ENCODE data around the gene FILIP1L. TPM values are rescaled to one million over a fixed set of nuclear protein-coding genes. Genes with fewer than 3 reads are reported as not detected.

The FILIP1L gene
- total RNA-seq, 2 experiments from 2014 or later = 1.5 to 1.7 TPM

DNA sequence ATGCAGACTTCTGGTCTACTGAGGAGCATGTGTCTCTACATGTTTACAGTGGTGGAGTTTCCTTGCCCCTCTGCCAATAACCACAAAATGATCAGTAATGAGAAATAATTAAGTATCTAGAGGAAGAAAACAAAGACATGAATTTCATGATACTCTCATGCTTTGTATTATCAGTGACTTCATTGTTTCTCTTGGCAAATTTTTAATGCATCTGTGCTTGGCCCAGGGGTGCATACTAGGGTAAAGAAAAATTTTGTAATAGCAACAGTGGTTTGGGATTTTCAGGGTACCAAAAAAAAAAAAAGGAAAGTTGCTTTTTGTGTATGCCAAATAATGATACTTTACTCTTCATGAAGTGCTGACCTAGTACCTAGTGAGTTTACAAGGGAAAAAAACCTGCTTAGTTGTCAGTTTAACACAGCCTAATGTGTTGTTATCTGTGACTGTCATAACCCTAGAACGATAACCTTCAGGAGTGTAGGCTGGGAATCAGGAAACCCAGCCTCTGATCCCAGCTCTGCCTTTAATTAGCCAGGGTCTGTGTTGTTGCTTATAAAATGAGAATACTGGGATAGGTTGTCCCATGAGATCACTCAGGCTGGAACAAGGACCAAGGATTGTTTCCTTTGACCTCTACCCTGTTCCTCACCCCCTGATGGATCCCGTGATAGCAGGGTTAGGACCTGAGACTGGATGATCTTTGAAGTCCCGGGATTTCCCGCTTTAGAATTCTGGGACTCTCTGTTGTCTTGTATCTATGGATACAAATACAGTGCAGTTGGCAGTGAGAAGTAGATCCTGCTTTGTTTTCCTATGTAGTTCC is 179.1 kb downstream of the FILIP1L start:
- H3K4me1 Mint-ChIP-seq (ENCODE audit: low read depth) = peaks cover 7% of the 10 kb centered on the region
- no peaks in the 10 kb centered on the region for H3K36me3 Mint-ChIP-seq (ENCODE audit: low read depth)
- ChIA-PET POLR2A (no interaction called here), CTCF (no interaction called here)
- no peaks in the 10 kb centered on the region for H3K27me3 Mint-ChIP-seq (ENCODE audit: low read depth)
- H3K9me3 Mint-ChIP-seq (ENCODE audit: insufficient read depth) = no peaks in the 10 kb centered on the region
- H3K4me3 Mint-ChIP-seq = no peak overlapping the region
- DNase-seq (no peak), ATAC-seq (no peak)
- no peak overlapping the region for H3K27ac Mint-ChIP-seq

DNA sequence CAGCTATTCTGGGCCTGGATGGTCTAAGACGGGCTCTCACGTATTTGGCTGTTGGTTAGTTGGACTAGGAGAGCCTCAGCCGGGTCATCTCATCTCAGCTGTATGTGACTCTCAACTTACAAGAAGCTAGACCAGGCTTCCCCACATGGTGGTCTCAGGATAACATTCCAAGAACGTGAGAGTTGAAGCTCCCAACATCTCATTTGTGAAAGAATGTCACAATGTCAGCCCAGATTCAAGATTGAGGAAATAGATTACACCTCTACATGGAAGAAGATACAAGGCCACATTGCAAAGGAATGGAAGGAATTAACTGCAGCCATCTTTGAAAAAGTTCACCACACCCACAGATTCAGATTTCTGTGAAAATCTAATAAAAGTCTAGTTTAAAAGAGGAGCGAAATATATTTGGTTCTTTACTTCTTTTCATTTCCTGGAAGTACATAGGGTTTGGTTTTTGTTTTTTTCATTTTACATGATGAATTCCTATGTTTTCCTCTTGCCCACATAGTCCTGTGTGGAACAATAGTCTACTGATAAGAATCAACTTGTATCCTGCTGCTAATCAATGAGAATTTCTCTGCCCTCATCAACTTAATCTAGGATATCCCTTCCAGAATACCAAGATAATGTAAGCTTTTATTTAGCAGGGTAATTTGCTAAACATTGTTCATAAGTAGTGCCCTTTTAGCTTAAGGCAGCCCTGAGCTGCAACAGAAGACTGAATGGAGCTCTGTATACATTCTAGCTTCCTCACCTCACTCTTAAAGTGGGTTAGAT is 180.1 kb downstream of the FILIP1L start:
- peaks cover 5% of the 10 kb centered on the region for H3K4me1 Mint-ChIP-seq (ENCODE audit: low read depth)
- ChIA-PET CTCF (interaction anchor here (0.9 kb wide), 1 partner anchor 22 kb away, joined by 3 read pairs; no protein-coding TSS in a partner anchor), POLR2A (no interaction called here)
- H3K4me3 Mint-ChIP-seq = no peak overlapping the region
- DNase-seq (no peak), ATAC-seq (no peak)
- H3K27ac Mint-ChIP-seq = no peak overlapping the region
- no peaks in the 10 kb centered on the region for H3K9me3 Mint-ChIP-seq (ENCODE audit: insufficient read depth)
- H3K27me3 Mint-ChIP-seq (ENCODE audit: low read depth) = no peaks in the 10 kb centered on the region
- H3K36me3 Mint-ChIP-seq (ENCODE audit: low read depth) = no peaks in the 10 kb centered on the region

DNA sequence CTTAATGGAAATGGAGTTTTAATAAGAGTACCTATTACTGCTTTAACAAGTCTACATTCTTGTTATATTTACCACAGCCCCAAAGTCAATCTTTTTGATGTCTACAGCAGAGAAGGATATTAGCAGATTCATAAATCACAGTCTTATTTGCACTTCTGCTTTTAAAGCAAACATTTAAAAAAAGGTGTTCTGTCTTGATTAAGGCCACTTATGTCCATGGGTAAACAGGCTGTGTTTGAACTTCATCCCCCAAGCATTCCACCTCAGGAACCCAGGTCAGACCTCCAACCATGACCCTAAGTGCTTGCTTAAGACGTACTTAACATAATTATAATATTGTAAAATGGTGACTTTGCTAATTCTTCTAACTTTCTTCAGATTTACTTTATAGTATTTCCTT is 183.2 kb downstream of the FILIP1L start:
- no peaks in the 10 kb centered on the region for H3K36me3 Mint-ChIP-seq (ENCODE audit: low read depth)
- H3K27me3 Mint-ChIP-seq (ENCODE audit: low read depth) = no peaks in the 10 kb centered on the region
- ChIA-PET POLR2A (no interaction called here), CTCF (no interaction called here)
- ATAC-seq (no peak), DNase-seq (no peak)
- H3K27ac Mint-ChIP-seq = no peak overlapping the region
- H3K9me3 Mint-ChIP-seq (ENCODE audit: insufficient read depth) = no peaks in the 10 kb centered on the region
- H3K4me3 Mint-ChIP-seq = no peak overlapping the region
- H3K4me1 Mint-ChIP-seq (ENCODE audit: low read depth) = no peaks in the 10 kb centered on the region

DNA sequence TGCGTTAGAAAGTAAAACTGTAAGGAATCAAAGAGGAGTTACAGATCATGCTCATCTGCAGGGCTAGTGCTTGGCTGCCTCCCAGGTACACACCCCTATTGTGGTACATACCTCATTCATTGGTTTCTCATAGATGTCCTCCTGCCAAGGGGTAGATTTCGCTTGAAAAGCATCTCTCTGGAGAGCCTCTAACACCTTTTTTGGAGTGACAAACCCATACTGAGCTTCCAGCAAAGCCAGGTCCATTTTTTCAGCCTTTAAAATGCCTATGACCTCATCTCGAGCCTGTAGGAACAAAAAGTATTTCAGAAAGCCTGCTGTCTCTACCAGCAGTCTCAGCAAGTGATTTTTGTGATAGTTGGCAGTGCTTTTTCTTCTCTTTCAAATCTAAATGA is 184.6 kb downstream of the FILIP1L start:
- ATAC-seq (no peak), DNase-seq (no peak)
- ChIA-PET POLR2A (no interaction called here), CTCF (no interaction called here)
- H3K4me1 Mint-ChIP-seq (ENCODE audit: low read depth) = no peaks in the 10 kb centered on the region
- H3K27me3 Mint-ChIP-seq (ENCODE audit: low read depth) = no peaks in the 10 kb centered on the region
- no peaks in the 10 kb centered on the region for H3K9me3 Mint-ChIP-seq (ENCODE audit: insufficient read depth)
- H3K36me3 Mint-ChIP-seq (ENCODE audit: low read depth) = peaks cover 2% of the 10 kb centered on the region
- no peak overlapping the region for H3K4me3 Mint-ChIP-seq
- H3K27ac Mint-ChIP-seq = no peak overlapping the region

DNA sequence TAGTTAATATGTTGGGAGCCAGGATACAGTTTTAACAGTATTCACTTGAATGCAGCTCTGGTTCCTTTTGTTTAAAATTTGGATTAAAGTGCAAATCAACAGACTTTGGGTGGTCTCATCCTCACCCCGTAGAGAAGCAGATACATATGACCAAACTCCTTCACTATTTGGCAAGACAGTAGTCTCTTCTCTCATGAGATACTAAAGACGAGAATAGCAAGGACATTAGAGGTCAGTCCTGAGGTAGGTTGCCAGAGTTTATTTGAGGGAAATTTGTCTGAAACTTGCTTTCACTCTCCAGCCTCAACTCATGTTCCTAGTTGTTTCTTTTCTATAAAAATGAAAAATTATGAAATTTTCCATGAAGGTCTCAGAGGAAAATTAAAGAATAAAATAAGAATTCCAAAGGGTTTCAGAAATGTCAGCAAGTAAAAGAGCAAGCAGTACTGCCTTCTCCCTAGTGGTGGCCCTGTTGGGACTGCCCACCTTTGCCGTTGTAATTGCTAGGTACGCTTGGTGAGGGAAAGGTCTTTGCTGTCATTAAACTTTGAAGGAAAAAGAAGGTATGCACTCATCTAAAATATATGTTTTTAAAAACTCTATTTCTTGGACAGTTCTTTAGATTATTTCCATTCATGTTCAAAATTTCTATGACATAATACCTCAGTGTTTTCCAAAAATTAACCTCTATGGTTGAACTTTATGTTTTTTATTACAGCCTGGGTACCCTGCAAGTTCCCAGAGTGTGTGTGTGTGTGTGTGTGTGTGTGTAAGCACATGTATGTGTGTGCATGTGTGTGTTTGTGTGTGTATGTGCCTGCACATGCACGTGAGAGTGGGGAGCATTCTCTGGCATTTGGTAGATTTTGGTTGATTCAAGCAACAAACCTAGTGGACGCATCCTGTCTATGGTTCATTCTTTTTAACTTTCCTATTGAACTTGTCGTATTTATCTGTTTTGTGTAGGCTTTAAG is 185.2 kb downstream of the FILIP1L start:
- no peaks in the 10 kb centered on the region for H3K9me3 Mint-ChIP-seq (ENCODE audit: insufficient read depth)
- H3K36me3 Mint-ChIP-seq (ENCODE audit: low read depth) = peaks cover 2% of the 10 kb centered on the region
- H3K27me3 Mint-ChIP-seq (ENCODE audit: low read depth) = no peaks in the 10 kb centered on the region
- DNase-seq = no peak
- no peaks in the 10 kb centered on the region for H3K4me1 Mint-ChIP-seq (ENCODE audit: low read depth)
- no peak overlapping the region for H3K27ac Mint-ChIP-seq
- ChIA-PET CTCF (interaction anchor here (1.0 kb wide), 1 partner anchor 13 kb away, joined by 3 read pairs; no protein-coding TSS in a partner anchor), POLR2A (no interaction called here)
- no peak for ATAC-seq
- no peak overlapping the region for H3K4me3 Mint-ChIP-seq

DNA sequence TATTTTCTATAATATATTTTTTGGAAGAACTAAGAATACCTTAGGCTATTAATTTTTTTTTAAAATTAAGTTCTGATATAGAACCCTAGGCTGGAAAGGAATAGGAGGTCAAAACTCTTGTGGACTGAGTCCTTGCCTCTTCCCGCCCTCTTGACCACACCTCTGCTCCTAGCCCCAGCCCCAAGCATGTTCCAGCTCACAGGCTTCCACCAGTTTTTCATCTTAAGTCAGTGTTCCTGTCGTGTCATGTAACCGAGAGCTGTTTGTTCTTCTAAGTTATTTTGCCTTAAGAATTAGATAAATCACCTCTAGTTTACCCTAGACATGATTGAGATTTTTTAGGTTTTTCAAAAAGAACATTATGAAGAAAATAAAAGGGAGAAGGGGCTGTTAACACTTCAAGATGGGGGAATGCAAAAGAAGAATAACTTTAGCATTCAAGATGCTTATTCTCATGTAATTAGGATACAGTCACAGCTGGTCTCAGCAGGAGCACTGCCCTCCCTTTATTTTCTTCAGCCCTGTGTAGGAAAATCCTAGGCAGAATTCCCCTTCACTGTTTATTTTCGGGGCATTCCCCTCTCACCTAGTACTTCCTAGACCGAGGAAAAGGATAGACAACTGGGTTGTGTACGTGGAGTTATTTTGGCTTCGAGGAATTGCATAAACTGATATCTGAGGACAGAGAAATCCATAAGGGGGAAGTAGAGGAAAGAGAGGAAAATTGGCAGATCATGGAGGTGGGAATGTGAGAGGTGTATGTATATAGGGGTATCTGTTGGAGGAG is 186.4 kb downstream of the FILIP1L start:
- no peak for ATAC-seq
- Mint-ChIP-seq H3K27ac (no peak overlapping the region), H3K36me3 (ENCODE audit: low read depth) (peaks cover 2% of the 10 kb centered on the region), H3K9me3 (ENCODE audit: insufficient read depth) (no peaks in the 10 kb centered on the region), H3K27me3 (ENCODE audit: low read depth) (no peaks in the 10 kb centered on the region), H3K4me3 (no peak overlapping the region), H3K4me1 (ENCODE audit: low read depth) (no peaks in the 10 kb centered on the region)
- no peak for DNase-seq
- ChIA-PET POLR2A (no interaction called here), CTCF (interaction anchor here (0.9 to 1.4 kb wide), 4 partner anchors 12 to 38 kb away, joined by 3 read pairs; no protein-coding TSS in a partner anchor)

DNA sequence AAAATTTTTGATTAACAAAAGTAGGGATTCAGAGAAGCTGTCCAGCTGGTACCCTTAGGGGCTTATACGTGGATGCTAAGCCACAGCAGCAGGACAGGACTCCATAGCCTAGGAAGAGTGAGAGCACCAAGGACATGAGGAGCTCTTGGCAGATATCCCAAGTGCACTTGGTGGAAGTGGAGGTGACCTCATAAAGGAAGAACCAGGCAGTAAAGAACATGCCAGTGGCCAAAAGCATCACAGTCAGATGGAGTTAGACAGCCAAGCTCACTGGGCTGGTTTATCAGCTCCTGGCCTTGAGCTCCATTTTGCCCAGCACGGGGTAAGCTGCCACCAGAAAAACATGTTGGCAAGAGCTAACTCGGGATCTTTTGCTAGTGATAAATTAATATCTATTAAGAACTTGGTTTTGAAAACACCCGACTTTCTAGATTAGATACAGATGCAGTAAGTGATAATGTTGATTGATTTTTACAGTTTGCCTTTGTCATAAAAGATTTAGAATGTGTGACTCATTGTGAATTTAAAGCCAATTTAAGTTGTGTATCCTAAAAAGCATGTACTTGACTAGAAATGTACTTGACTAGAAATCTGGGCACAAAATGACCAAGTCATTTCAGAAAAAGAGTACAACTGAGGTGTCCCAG is 188.6 kb downstream of the FILIP1L start:
- H3K36me3 Mint-ChIP-seq (ENCODE audit: low read depth) = peaks cover 5% of the 10 kb centered on the region
- H3K9me3 Mint-ChIP-seq (ENCODE audit: insufficient read depth) = no peaks in the 10 kb centered on the region
- H3K4me1 Mint-ChIP-seq (ENCODE audit: low read depth) = peaks cover 5% of the 10 kb centered on the region
- no peaks in the 10 kb centered on the region for H3K27me3 Mint-ChIP-seq (ENCODE audit: low read depth)
- ATAC-seq (no peak), DNase-seq (no peak)
- CTCF ChIA-PET = interaction anchor here (0.6 kb wide), 1 partner anchor 103 kb away, joined by 3 read pairs; no protein-coding TSS in a partner anchor
- POLR2A ChIA-PET = no interaction called here
- H3K4me3 Mint-ChIP-seq = no peak overlapping the region
- no peak overlapping the region for H3K27ac Mint-ChIP-seq

DNA sequence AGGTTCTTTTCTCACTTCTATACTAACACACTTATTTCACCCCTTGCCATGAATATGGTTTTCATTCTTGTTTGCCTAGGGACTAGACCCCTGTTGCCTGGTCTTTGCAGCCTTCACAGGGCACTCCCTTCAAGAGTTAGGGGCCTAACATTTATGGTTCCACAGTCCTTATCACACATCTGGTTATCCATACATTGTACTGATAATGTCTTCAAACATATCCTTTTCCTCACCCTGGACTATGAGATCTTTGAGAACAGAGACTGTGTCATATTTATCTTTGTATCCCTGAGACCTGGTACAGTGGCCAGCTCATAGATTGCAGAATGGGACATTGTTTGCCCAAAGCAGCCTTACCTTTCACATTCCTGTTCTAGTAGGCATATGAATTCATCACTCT is 190.4 kb downstream of the FILIP1L start:
- no peak for ATAC-seq
- H3K36me3 Mint-ChIP-seq (ENCODE audit: low read depth) = peaks cover 5% of the 10 kb centered on the region
- ChIA-PET CTCF (interaction anchor here (1.8 kb wide), 1 partner anchor 16 kb away, joined by 4 read pairs; no protein-coding TSS in a partner anchor), POLR2A (no interaction called here)
- no peak overlapping the region for H3K4me3 Mint-ChIP-seq
- peaks cover 5% of the 10 kb centered on the region for H3K4me1 Mint-ChIP-seq (ENCODE audit: low read depth)
- H3K27ac Mint-ChIP-seq = no peak overlapping the region
- H3K9me3 Mint-ChIP-seq (ENCODE audit: insufficient read depth) = no peaks in the 10 kb centered on the region
- H3K27me3 Mint-ChIP-seq (ENCODE audit: low read depth) = no peaks in the 10 kb centered on the region
- no peak for DNase-seq

DNA sequence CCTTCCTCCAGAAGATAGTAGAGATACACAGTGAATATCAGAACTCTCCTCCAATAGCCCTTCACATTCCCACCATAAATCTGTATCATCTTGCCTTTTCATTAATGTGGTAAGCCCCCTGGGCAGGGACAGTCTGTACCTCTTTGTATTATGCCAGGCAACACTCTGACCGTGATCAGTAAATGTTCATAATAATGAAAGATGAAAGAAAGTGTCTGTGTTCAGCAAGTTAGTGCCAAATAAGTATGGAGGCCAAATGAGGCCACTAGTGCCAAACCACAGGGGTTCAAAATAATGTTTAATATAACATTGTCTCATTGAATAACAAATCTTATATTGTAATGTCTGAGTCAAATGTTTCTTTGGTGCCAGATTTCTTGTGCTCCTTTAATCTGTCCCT is 192.3 kb downstream of the FILIP1L start:
- no peak overlapping the region for H3K4me3 Mint-ChIP-seq
- DNase-seq (no peak), ATAC-seq (no peak)
- ChIA-PET POLR2A (no interaction called here), CTCF (no interaction called here)
- H3K36me3 Mint-ChIP-seq (ENCODE audit: low read depth) = peaks cover 8% of the 10 kb centered on the region
- H3K4me1 Mint-ChIP-seq (ENCODE audit: low read depth) = peaks cover 5% of the 10 kb centered on the region
- no peak overlapping the region for H3K27ac Mint-ChIP-seq
- H3K27me3 Mint-ChIP-seq (ENCODE audit: low read depth) = no peaks in the 10 kb centered on the region
- H3K9me3 Mint-ChIP-seq (ENCODE audit: insufficient read depth) = no peaks in the 10 kb centered on the region

DNA sequence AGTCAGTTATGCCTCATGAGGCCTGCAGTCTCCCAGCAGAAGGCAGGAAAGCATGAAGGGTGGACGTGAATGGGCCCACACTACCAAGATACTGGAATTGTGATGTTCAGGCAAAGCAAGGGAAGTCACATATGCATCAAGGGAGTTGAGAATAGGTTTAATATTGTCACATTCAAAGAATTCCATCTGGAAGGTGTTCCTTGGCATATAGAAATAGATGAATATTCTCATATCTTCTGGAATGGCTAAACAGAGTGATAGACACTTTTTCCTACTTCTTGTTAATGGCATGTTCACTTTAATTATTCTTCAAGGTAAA is 193.0 kb downstream of the FILIP1L start:
- Mint-ChIP-seq H3K9me3 (ENCODE audit: insufficient read depth) (no peaks in the 10 kb centered on the region), H3K27ac (no peak overlapping the region), H3K4me3 (no peak overlapping the region), H3K27me3 (ENCODE audit: low read depth) (no peaks in the 10 kb centered on the region), H3K36me3 (ENCODE audit: low read depth) (peaks cover 8% of the 10 kb centered on the region), H3K4me1 (ENCODE audit: low read depth) (peaks cover 5% of the 10 kb centered on the region)
- CTCF ChIA-PET = no interaction called here
- no peak for ATAC-seq
- no peak for DNase-seq
- POLR2A ChIA-PET = no interaction called here
